Measurements from ENCODE around the gene CATSPER2. TPM values are rescaled to one million over a fixed set of nuclear protein-coding genes. Genes with fewer than 3 reads are reported as not detected.
"Not testable (repeated sequence)": the region's sequence is repeated elsewhere in the genome, so short reads cannot be mapped to it uniquely, and the experiment has no call there.

The CATSPER2 gene
- total RNA-seq, 1 experiment from 2014 or later: 0.94 TPM

GRCh38 chr15:43622068-43622799, 26.4 kb downstream of the CATSPER2 start:
- not testable (repeated sequence) for DNase-seq; H3K27me3 ChIP-seq (ENCODE audit: control insufficient read depth, insufficient read depth, low read length); H3K36me3 ChIP-seq (replicated peaks; ENCODE audit: control insufficient read depth, insufficient read depth, low read length); H3K4me3 ChIP-seq (ENCODE audit: insufficient read depth, low read depth, low read length)

- not testable (repeated sequence) for DNase-seq; H3K36me3 ChIP-seq (replicated peaks; ENCODE audit: control insufficient read depth, insufficient read depth, low read length); H3K4me3 ChIP-seq (ENCODE audit: insufficient read depth, low read depth, low read length); H3K27me3 ChIP-seq (ENCODE audit: control insufficient read depth, insufficient read depth, low read length)
Measured at GRCh38 chr15:43618700-43619099, 29.9 kb downstream of the CATSPER2 start, which contains the start of gene STRC. Gene STRC (minus strand): TSS chr15:43618800. CDS start chr15:43618722, 78 bp downstream.

- H3K36me3 ChIP-seq (replicated peaks; ENCODE audit: control insufficient read depth, insufficient read depth, low read length); DNase-seq; H3K4me3 ChIP-seq (ENCODE audit: insufficient read depth, low read depth, low read length); H3K27me3 ChIP-seq (ENCODE audit: control insufficient read depth, insufficient read depth, low read length): not testable (repeated sequence)
Measured at GRCh38 chr15:43617750-43618149, 30.9 kb downstream of the CATSPER2 start.

- not testable (repeated sequence) for H3K4me3 ChIP-seq (ENCODE audit: insufficient read depth, low read depth, low read length); H3K27me3 ChIP-seq (ENCODE audit: control insufficient read depth, insufficient read depth, low read length); DNase-seq; H3K36me3 ChIP-seq (replicated peaks; ENCODE audit: control insufficient read depth, insufficient read depth, low read length)
Measured at GRCh38 chr15:43602233-43602632, 46.4 kb downstream of the CATSPER2 start.

- H3K36me3 ChIP-seq (replicated peaks; ENCODE audit: control insufficient read depth, insufficient read depth, low read length); H3K4me3 ChIP-seq (ENCODE audit: insufficient read depth, low read depth, low read length); DNase-seq; H3K27me3 ChIP-seq (ENCODE audit: control insufficient read depth, insufficient read depth, low read length): not testable (repeated sequence)
Measured at GRCh38 chr15:43600200-43600599, 48.4 kb downstream of the CATSPER2 start.

- H3K4me3 ChIP-seq (ENCODE audit: insufficient read depth, low read depth, low read length); H3K36me3 ChIP-seq (replicated peaks; ENCODE audit: control insufficient read depth, insufficient read depth, low read length); DNase-seq; H3K27me3 ChIP-seq (ENCODE audit: control insufficient read depth, insufficient read depth, low read length): not testable (repeated sequence)
Measured at GRCh38 chr15:43599131-43599530, 49.5 kb downstream of the CATSPER2 start.

- not testable (repeated sequence) for H3K36me3 ChIP-seq (replicated peaks; ENCODE audit: control insufficient read depth, insufficient read depth, low read length); DNase-seq; H3K27me3 ChIP-seq (ENCODE audit: control insufficient read depth, insufficient read depth, low read length); H3K4me3 ChIP-seq (ENCODE audit: insufficient read depth, low read depth, low read length)
Measured at GRCh38 chr15:43593328-43594190, 55.1 kb downstream of the CATSPER2 start, which contains the start of gene CKMT1B. Gene CKMT1B (plus strand): TSS chr15:43594027. CDS start chr15:43594219, 192 bp downstream.

GRCh38 chr15:43592841-43593240, 55.8 kb downstream of the CATSPER2 start:
- H3K4me3 ChIP-seq (ENCODE audit: insufficient read depth, low read depth, low read length); H3K27me3 ChIP-seq (ENCODE audit: control insufficient read depth, insufficient read depth, low read length); H3K36me3 ChIP-seq (replicated peaks; ENCODE audit: control insufficient read depth, insufficient read depth, low read length); DNase-seq: not testable (repeated sequence)

GRCh38 chr15:43589778-43590466, 58.7 kb downstream of the CATSPER2 start, which contains the start of gene PPIP5K1:
Gene PPIP5K1 (minus strand): TSS chr15:43590208. CDS start chr15:43584504, 5,704 bp downstream.
- not testable (repeated sequence) for H3K27me3 ChIP-seq (ENCODE audit: control insufficient read depth, insufficient read depth, low read length); DNase-seq; H3K36me3 ChIP-seq (replicated peaks; ENCODE audit: control insufficient read depth, insufficient read depth, low read length); H3K4me3 ChIP-seq (ENCODE audit: insufficient read depth, low read depth, low read length)

Other genes with a start within 250 kb of the CATSPER2 start
- gene TP53BP1, start 155.7 kb downstream of the CATSPER2 start, total RNA-seq (2014; rRNA removed; shearing (Covaris generic)): 36.6 and 43.5 TPM in 2 replicates
- gene MAP1A, start 131.2 kb downstream of the CATSPER2 start, total RNA-seq (2014; rRNA removed; shearing (Covaris generic)): 0.67 and 1.8 TPM in 2 replicates
- 10.5 and 11.7 TPM in 2 replicates for gene PPIP5K1, start 58.6 kb downstream of the CATSPER2 start, total RNA-seq (2014; rRNA removed; shearing (Covaris generic))
- 18.4 and 24.2 TPM in 2 replicates for gene CKMT1B, start 54.8 kb downstream of the CATSPER2 start, total RNA-seq (2014; rRNA removed; shearing (Covaris generic))
- 0.03 and 0.55 TPM in 2 replicates for gene STRC, start 30.0 kb downstream of the CATSPER2 start, total RNA-seq (2014; rRNA removed; shearing (Covaris generic))
- 14.9 and 26.1 TPM in 2 replicates for gene CKMT1A, start 45.0 kb upstream of the CATSPER2 start, total RNA-seq (2014; rRNA removed; shearing (Covaris generic))
- 197 and 224 TPM in 2 replicates for gene PDIA3, start 97.6 kb upstream of the CATSPER2 start, total RNA-seq (2014; rRNA removed; shearing (Covaris generic))
- 14.7 and 17.6 TPM in 2 replicates for gene ELL3, start 128.1 kb upstream of the CATSPER2 start, total RNA-seq (2014; rRNA removed; shearing (Covaris generic))
- gene SERF2, start 143.5 kb upstream of the CATSPER2 start, total RNA-seq (2014; rRNA removed; shearing (Covaris generic)): 372 and 456 TPM in 2 replicates
- gene SERINC4, start 151.4 kb upstream of the CATSPER2 start, total RNA-seq (2014; rRNA removed; shearing (Covaris generic)): 0.22 and 0.38 TPM in 2 replicates
- 6.3 and 8.6 TPM in 2 replicates for gene HYPK, start 151.8 kb upstream of the CATSPER2 start, total RNA-seq (2014; rRNA removed; shearing (Covaris generic))
- 25.3 and 29.8 TPM in 2 replicates for gene MFAP1, start 175.8 kb upstream of the CATSPER2 start, total RNA-seq (2014; rRNA removed; shearing (Covaris generic))
- 19.3 and 21.3 TPM in 2 replicates for gene WDR76, start 178.2 kb upstream of the CATSPER2 start, total RNA-seq (2014; rRNA removed; shearing (Covaris generic))

Measured in H7 (cell line).